Renal cortical epithelial cell (primary cell): ENCODE data around the gene ASL. TPM values are rescaled to one million over a fixed set of nuclear protein-coding genes. Genes with fewer than 3 reads are reported as not detected.
"Not testable (repeated sequence)": the region's sequence is repeated elsewhere in the genome, so short reads cannot be mapped to it uniquely, and the experiment has no call there.

Source experiments
- DNase-seq: peaks from one replicate; pipeline ENCODE4 v3.0.0-alpha.2; 2011; ENCODE audit warnings: low read depth
- total RNA-seq: library from RNA; depleted of rRNA; stranded (reverse); fragments of >200 nt; gene quantifications from 2 replicates; pipeline ENCODE4 v1.2.3, GENCODE V29; 2014

ASL gene
- total RNA-seq, 1 donor from 2014 or later, result 45.8 TPM

- peak; percentile 32 for DNase-seq
These were observed 1.1 kb downstream of the ASL start for GRCh38 chr7:66076462-66077329.

GRCh38 chr7:66078067-66078466 lies 2.4 kb downstream of the ASL start:
- peak; percentile 23 for DNase-seq

- DNase-seq, result no peak
These were observed 6.5 kb downstream of the ASL start for GRCh38 chr7:66082083-66082482.

- DNase-seq, result no peak
These were observed 7.3 kb downstream of the ASL start for GRCh38 chr7:66082886-66083415.

- DNase-seq, result no peak
These were observed 8.1 kb downstream of the ASL start for GRCh38 chr7:66083677-66084076.

- DNase-seq, result no peak
These were observed 13.5 kb downstream of the ASL start for GRCh38 chr7:66088861-66089838.

- DNase-seq, result no peak
These were observed 17.0 kb downstream of the ASL start for GRCh38 chr7:66092654-66093053.

- DNase-seq, result no peak
These were observed 19.4 kb downstream of the ASL start for GRCh38 chr7:66095010-66095409.

- DNase-seq, result no peak
These were observed 23.6 kb downstream of the ASL start for GRCh38 chr7:66099232-66099550.

GRCh38 chr7:66099551-66100407 lies 24.2 kb downstream of the ASL start:
- DNase-seq, result peak; percentile 91

- DNase-seq, result no peak
These were observed 24.9 kb downstream of the ASL start for GRCh38 chr7:66100408-66101050.

GRCh38 chr7:66102168-66102567 lies 26.5 kb downstream of the ASL start:
- not testable (repeated sequence) for DNase-seq

GRCh38 chr7:66103994-66104393 lies 28.4 kb downstream of the ASL start:
- DNase-seq, result peak; percentile 71

- peak; percentile 45 for DNase-seq
These were observed 29.7 kb downstream of the ASL start for GRCh38 chr7:66105263-66105748.

- not testable (repeated sequence) for DNase-seq
These were observed 32.8 kb downstream of the ASL start for GRCh38 chr7:66108410-66108809.

GRCh38 chr7:66110856-66111255 lies 35.2 kb downstream of the ASL start:
- peak; percentile 95 for DNase-seq

- peak; percentile 65 for DNase-seq
These were observed 39.4 kb downstream of the ASL start, which contains the start of gene CRCP for GRCh38 chr7:66114743-66115649. Gene CRCP (plus strand): TSS chr7:66114847. CDS start chr7:66114963, 116 bp downstream.

- DNase-seq, result not testable (repeated sequence)
These were observed 41.2 kb downstream of the ASL start for GRCh38 chr7:66116680-66117420.

GRCh38 chr7:66118603-66119002 lies 43.0 kb downstream of the ASL start:
- DNase-seq, result no peak
